WTC11 (cell line): ENCODE measurements around the gene SLC20A1. TPM values are rescaled to one million over a fixed set of nuclear protein-coding genes. Genes with fewer than 3 reads are reported as not detected.

Experiments used
- ATAC-seq: fragments of 200-7000 bp; cut with Tn5 transposase; 2 replicates; pipeline ENCODE4 v1.10.0; 2021; ENCODE audit warnings: mild to moderate bottlenecking, moderate library complexity
- CTCF ChIA-PET: fragments of 300-600 bp; sonication (Branson Sonifier 250); formaldehyde crosslinking; loops from one replicate; lab custom pipeline; 2021; ENCODE audit warnings: antibody characterized with exemption; lab: Charles Lee
- POLR2A ChIA-PET: fragments of 350-600 bp; sonication (Branson Sonifier 250); formaldehyde crosslinking; loops from one replicate; lab custom pipeline; 2021; ENCODE audit warnings: antibody characterized with exemption; lab: Charles Lee
- DNase-seq: peaks from one replicate; pipeline ENCODE4 v3.0.0; 2021; ENCODE audit warnings: low spot score
- H3K27ac Mint-ChIP-seq: 2 replicates; pipeline ENCODE4 v1.8.0; 2021; ENCODE audit warnings: mixed read lengths
- H3K27me3 Mint-ChIP-seq: 2 replicates; pipeline ENCODE4 v1.8.0; 2021; ENCODE audit warnings: low read depth, mild to moderate bottlenecking, moderate library complexity, mixed read lengths
- H3K36me3 Mint-ChIP-seq: 2 replicates; pipeline ENCODE4 v1.8.0; 2021; ENCODE audit warnings: mixed read lengths
- H3K4me1 Mint-ChIP-seq: 2 replicates; pipeline ENCODE4 v1.8.0; 2022; ENCODE audit warnings: mixed read lengths
- H3K4me3 Mint-ChIP-seq: 2 replicates; pipeline ENCODE4 v1.8.0; 2021; ENCODE audit warnings: mild to moderate bottlenecking, moderate library complexity, mixed read lengths
- H3K9me3 Mint-ChIP-seq: 2 replicates; pipeline ENCODE4 v1.8.0; 2021; ENCODE audit warnings: mixed read lengths
- FOXK1 ChIP-seq: sonication (generic); formaldehyde crosslinking; IDR thresholded peaks from 2 replicates; pipeline ENCODE4 v1.8.0; 2022; ENCODE audit warnings: mild to moderate bottlenecking, moderate library complexity, missing genetic modification reagents
- RORB ChIP-seq: fragments of 250-450 bp; sonication (Bioruptor Pico); IDR thresholded peaks from 2 replicates; pipeline ENCODE4 v1.9.0; 2021; ENCODE audit warnings: mild to moderate bottlenecking
- SOX15 ChIP-seq: fragments of 250-450 bp; sonication (Bioruptor Pico); IDR thresholded peaks from 2 replicates; pipeline ENCODE4 v1.9.0; 2021; ENCODE audit warnings: mild to moderate bottlenecking
- ZNF121 ChIP-seq: sonication (generic); formaldehyde crosslinking; IDR thresholded peaks from 2 replicates; pipeline ENCODE4 v1.8.0; 2023; ENCODE audit warnings: missing genetic modification reagents
- ZNF263 ChIP-seq: sonication (generic); formaldehyde crosslinking; IDR thresholded peaks from 2 replicates; pipeline ENCODE4 v1.8.1; 2022; ENCODE audit warnings: low read depth, mild to moderate bottlenecking, moderate library complexity, missing genetic modification reagents
- total RNA-seq: library from RNA; stranded (reverse); gene quantifications from 3 replicates; pipeline ENCODE4 v1.2.3, GENCODE V29; 2021
- TF ChIP-seq, protein P1 (sequence below): sonication (generic); formaldehyde crosslinking; IDR thresholded peaks from 2 replicates; pipeline ENCODE4 v1.8.0; 2023; ENCODE audit warnings: missing genetic modification reagents
- TF ChIP-seq, protein P2 (sequence below): fragments of 250-450 bp; sonication (Bioruptor Pico); IDR thresholded peaks from 2 replicates; pipeline ENCODE4 v1.8.0; 2021; ENCODE audit warnings: mild to moderate bottlenecking
- TF ChIP-seq, protein P3 (sequence below): fragments of 200-600 bp; IDR thresholded peaks from 2 replicates; pipeline ENCODE4 v1.8.0; 2022; ENCODE audit warnings: antibody characterized with exemption

SLC20A1 gene
- total RNA-seq, 1 experiment from 2014 or later, result 59.9 TPM

DNA sequence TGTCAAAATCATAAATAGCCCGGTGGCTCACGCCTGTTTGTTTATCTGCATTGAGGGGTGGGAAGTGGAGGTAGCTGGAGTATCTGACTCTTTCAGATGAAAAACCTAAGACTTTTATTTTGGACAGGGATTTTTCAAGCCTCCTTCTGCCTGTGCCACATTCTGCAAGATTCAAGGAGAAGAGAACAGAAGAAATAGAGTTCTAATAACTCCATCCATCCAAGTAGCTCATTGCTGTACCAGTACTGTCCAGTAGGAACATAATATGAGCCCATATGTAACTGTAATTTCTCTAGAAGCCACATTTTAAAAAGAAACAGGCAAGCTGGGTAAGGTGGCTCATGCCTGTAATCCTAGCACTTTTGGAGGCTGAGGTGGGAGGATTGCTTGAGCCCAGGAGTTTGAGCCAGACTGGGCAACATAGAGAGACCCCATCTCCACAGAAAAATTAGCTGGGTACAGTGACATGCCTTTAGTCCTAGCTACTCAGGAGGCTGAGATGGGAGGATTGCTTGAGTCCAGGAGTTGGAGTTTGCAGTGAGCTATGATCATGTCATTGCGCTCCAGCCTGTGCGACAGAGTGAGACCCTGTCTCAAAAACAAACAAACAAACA is 39.6 kb downstream of the SLC20A1 start:
- ATAC-seq, result no peak
- POLR2A ChIA-PET, result no interaction called here

DNA sequence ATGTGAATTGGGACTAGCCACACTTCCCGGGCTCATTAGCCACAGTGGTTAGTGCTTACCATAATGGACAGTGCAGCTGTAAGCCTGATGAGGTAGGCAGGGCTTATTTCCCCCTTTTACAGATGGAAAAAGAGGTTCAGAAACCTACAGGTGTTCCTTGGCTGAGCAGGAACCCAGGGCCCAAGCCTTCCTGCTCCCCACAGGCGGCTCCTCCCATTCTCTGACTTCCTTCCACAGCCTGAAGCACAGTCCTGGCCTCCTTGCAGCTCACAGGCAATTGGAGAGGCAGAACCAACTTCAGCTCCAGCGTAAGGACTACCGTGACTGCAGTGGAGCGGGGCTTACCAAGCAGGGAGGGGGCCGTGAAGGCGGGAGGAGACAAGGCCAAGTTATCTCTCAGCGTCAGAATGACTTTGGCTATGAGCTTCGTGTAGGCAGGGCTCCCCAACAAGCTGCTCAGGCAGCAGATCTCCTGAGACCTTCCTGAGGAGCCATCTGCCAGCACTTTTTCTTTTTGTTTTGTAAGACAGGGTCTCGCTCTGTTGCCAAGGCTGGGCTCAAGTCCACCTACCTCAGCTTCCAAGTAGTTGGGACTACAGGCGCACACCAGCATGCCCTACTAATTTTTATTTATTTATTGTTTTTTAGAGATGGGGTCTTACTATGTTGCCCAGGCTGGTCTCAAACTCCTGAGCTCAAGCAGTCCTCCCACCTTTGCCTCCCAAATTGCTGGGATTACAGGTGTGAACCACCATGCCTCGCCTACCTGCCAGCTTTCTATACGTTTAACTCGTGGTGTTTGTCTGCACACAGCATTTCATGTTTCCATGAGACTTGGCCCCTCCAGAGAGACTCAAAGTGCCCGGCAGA is 40.8 kb downstream of the SLC20A1 start:
- no peak overlapping the region for H3K27ac Mint-ChIP-seq
- peaks cover 6% of the 10 kb centered on the region for H3K4me1 Mint-ChIP-seq
- no peaks in the 10 kb centered on the region for H3K9me3 Mint-ChIP-seq
- POLR2A ChIA-PET, result interaction anchor here (0.6 kb wide), 1 partner anchor 1764 kb away, joined by 3 read pairs; no protein-coding TSS in a partner anchor
- DNase-seq, result no peak
- no peak overlapping the region for H3K4me3 Mint-ChIP-seq
- ATAC-seq, result no peak
- no peaks in the 10 kb centered on the region for H3K36me3 Mint-ChIP-seq
- CTCF ChIA-PET, result interaction anchor here (1.4 to 2.9 kb wide), 5 partner anchors 38 to 60 kb away, joined by 4 to 11 read pairs (median 5); partner anchors contain the start of gene SLC20A1
- no peaks in the 10 kb centered on the region for H3K27me3 Mint-ChIP-seq
- TF ChIP-seq, protein P1, sequence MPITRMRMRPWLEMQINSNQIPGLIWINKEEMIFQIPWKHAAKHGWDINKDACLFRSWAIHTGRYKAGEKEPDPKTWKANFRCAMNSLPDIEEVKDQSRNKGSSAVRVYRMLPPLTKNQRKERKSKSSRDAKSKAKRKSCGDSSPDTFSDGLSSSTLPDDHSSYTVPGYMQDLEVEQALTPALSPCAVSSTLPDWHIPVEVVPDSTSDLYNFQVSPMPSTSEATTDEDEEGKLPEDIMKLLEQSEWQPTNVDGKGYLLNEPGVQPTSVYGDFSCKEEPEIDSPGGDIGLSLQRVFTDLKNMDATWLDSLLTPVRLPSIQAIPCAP, result no peak
- peak; percentile 49; the same call in 1 of the 2 replicates for TF ChIP-seq ZNF121 (CRISPR knock-in tag)
- TF ChIP-seq, all 79 proteins: peak for 1

More for the DNA sequence above, 39.6 kb downstream of the SLC20A1 start:
- Mint-ChIP-seq H3K4me1 (peaks cover 6% of the 10 kb centered on the region), H3K27ac (no peak overlapping the region), H3K36me3 (no peaks in the 10 kb centered on the region), H3K27me3 (no peaks in the 10 kb centered on the region)
- peak; percentile 43; the same call in 1 of the 2 replicates for TF ChIP-seq ZNF121 (CRISPR knock-in tag)
- TF ChIP-seq FOXK1, result no peak
- TF ChIP-seq, all 79 proteins: peak for 1
- CTCF ChIA-PET, result interaction anchor here (0.6 to 2.2 kb wide), 4 partner anchors 40 to 129 kb away, joined by 3 to 11 read pairs (median 4); partner anchors contain the start of gene SLC20A1
- no peak overlapping the region for H3K4me3 Mint-ChIP-seq
- no peaks in the 10 kb centered on the region for H3K9me3 Mint-ChIP-seq
- no peak for DNase-seq

DNA sequence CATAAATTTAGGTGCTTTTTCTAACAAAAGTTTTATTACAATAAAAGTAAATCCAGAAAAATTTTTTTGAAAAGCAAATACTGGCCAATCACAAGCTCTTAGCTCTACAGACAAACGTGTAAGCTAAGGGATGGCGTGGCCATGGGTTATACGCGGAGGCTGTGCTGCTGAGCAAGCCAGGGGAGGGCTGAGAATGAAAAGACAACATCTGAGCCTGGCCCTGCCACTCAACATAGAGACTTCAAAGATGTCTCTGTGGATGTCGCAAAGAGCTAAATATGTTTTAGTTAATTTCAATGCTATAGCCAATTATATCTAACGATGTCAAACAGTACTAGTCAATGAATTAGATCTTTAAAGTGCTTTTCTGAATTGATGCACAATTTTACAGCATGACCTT is 41.8 kb downstream of the SLC20A1 start:
- Mint-ChIP-seq H3K4me1 (peaks cover 9% of the 10 kb centered on the region), H3K27ac (no peak overlapping the region), H3K36me3 (no peaks in the 10 kb centered on the region), H3K9me3 (no peaks in the 10 kb centered on the region), H3K27me3 (no peaks in the 10 kb centered on the region), H3K4me3 (no peak overlapping the region)
- TF ChIP-seq RORB (CRISPR knock-in tag), result no peak
- ChIA-PET POLR2A (no interaction called here), CTCF (interaction anchor here (1.5 to 2.9 kb wide), 3 partner anchors 37 to 42 kb away, joined by 4 to 8 read pairs (median 5); partner anchors contain the start of gene SLC20A1)
- DNase-seq (no peak), ATAC-seq (no peak)

DNA sequence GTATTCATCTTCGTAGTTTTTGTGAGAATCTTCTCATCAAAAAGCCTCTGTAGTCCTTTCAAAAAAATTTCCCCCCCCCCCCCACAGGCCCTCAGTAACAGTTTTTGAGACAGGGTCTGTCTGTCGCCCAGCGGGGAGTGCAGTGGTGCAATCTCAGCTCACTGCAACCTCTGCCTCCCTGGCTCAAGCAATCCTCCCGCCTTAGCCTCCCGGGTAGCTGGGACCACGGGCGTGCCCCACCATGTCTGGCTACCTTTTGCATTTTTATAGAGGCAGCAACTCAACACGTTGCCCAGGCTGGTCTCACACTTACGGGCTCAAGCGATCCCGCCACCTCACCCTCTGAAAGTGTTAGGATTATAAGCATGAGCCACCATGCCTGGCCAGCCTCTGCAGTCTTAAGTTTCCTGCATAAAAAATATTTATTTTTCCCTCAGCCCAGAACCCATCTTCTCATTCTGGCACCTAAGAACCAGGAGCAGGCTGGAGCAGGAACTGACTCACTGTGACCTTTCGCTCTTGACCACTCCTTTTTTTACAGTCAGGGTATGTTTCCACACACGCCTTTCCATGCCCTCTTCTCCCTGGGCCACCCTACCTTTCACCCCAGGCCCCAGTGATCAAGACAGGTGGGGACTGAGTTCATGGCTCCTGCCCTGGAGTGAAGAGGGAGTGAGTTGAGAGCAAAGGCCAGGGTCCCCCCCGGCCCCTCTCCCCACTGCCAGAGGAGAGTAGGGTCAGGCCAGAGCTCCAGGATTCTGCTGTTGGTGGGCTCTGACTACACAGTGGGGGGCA is 42.5 kb downstream of the SLC20A1 start:
- ATAC-seq (no peak), DNase-seq (no peak)
- Mint-ChIP-seq H3K4me1 (peaks cover 13% of the 10 kb centered on the region), H3K36me3 (no peaks in the 10 kb centered on the region), H3K9me3 (no peaks in the 10 kb centered on the region), H3K27ac (no peak overlapping the region), H3K27me3 (no peaks in the 10 kb centered on the region), H3K4me3 (no peak overlapping the region)
- TF ChIP-seq, protein P2, sequence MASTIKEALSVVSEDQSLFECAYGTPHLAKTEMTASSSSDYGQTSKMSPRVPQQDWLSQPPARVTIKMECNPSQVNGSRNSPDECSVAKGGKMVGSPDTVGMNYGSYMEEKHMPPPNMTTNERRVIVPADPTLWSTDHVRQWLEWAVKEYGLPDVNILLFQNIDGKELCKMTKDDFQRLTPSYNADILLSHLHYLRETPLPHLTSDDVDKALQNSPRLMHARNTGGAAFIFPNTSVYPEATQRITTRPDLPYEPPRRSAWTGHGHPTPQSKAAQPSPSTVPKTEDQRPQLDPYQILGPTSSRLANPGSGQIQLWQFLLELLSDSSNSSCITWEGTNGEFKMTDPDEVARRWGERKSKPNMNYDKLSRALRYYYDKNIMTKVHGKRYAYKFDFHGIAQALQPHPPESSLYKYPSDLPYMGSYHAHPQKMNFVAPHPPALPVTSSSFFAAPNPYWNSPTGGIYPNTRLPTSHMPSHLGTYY (CRISPR knock-in tag), result no peak
- TF ChIP-seq, protein P3, sequence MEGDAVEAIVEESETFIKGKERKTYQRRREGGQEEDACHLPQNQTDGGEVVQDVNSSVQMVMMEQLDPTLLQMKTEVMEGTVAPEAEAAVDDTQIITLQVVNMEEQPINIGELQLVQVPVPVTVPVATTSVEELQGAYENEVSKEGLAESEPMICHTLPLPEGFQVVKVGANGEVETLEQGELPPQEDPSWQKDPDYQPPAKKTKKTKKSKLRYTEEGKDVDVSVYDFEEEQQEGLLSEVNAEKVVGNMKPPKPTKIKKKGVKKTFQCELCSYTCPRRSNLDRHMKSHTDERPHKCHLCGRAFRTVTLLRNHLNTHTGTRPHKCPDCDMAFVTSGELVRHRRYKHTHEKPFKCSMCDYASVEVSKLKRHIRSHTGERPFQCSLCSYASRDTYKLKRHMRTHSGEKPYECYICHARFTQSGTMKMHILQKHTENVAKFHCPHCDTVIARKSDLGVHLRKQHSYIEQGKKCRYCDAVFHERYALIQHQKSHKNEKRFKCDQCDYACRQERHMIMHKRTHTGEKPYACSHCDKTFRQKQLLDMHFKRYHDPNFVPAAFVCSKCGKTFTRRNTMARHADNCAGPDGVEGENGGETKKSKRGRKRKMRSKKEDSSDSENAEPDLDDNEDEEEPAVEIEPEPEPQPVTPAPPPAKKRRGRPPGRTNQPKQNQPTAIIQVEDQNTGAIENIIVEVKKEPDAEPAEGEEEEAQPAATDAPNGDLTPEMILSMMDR, result no peak
- TF ChIP-seq SOX15 (no peak), ZNF263 (CRISPR knock-in tag) (no peak)
- ChIA-PET CTCF (interaction anchor here (1.5 to 2.9 kb wide), 3 partner anchors 37 to 43 kb away, joined by 4 to 8 read pairs (median 5); partner anchors contain the start of gene SLC20A1), POLR2A (no interaction called here)
